ENCODE results near the gene ORC1. TPM values are rescaled to one million over a fixed set of nuclear protein-coding genes. Genes with fewer than 3 reads are reported as not detected.

ORC1 gene
- 1 to 10 TPM; 1.1 to 1.3 TPM for total RNA-seq
- 0.94 TPM for polyA plus RNA-seq (2013, experiment 1 of 2)
- polyA plus RNA-seq (2013, experiment 2 of 2): 1.6 TPM
- total RNA-seq: 0.48 to 153 (median 3.3) reads per million in 172 experiments

- POLR2A ChIA-PET: interaction anchor here (0.7 to 3.3 kb wide), 29 partner anchors 9 to 1541 kb away, joined by 3 to 72 read pairs (median 5); partner anchors contain the start of genes BTF3L4, CC2D1B, ECHDC2 and IFT25
- Mint-ChIP-seq H3K27me3 (no peaks in the 10 kb centered on the region), H3K4me1 (ENCODE audit: low read depth) (peaks cover 48% of the 10 kb centered on the region), H3K36me3 (ENCODE audit: low read depth) (peaks cover 47% of the 10 kb centered on the region), H3K9me3 (no peaks in the 10 kb centered on the region), H3K27ac (peak within 1 kb of the TSS; percentile 99), H3K4me3 (peak within 1 kb of the TSS; percentile 98)
- Histone ChIP-seq H3K4me1 (ENCODE audit: insufficient read depth, low read length) (peaks cover 13% of the 10 kb centered on the region), H3K27me3 (ENCODE audit: control insufficient read depth in 1 of 2, insufficient read depth in 2 of 2, low read length in 2 of 2) (no peaks in the 10 kb centered on the region), H3K9me3 (ENCODE audit: control insufficient read depth in 1 of 2, insufficient read depth in 1 of 2, low read length in 2 of 2) (no peaks in the 10 kb centered on the region), H3K36me3 (ENCODE audit: insufficient read depth, low read length) (peaks cover 28% of the 10 kb centered on the region), H3K4me3 (ENCODE audit: low read length) (peak within 1 kb of the TSS; percentile 62), H3K27ac (ENCODE audit: low read depth in 1 of 2, low read length in 2 of 2) (peak within 1 kb of the TSS; percentile 88 to 89)
- TF ChIP-seq CTCF (IDR thresholded peaks at IDR 0.05): peak; percentile 34
- ATAC-seq (ENCODE audit: poor library complexity): peak; percentile 89
- peak; percentile 94 to 100 (median 97) for DNase-seq
- CTCF ChIA-PET: interaction anchor here (0.7 to 3.1 kb wide), 11 partner anchors 14 to 371 kb away, joined by 3 to 35 read pairs (median 5); partner anchors contain the start of genes CC2D1B, KTI12, SHISAL2A and TUT4
- intact Hi-C loops (cut with DNase I, micrococcal nuclease): loop anchor here (1.0 to 10.0 kb wide), 7 partner anchors 14 to 520 kb away; partner anchors contain the start of genes BTF3L4 (in 1 of the 2), ECHDC2 (in 1 of the 2), SCP2 (in 1 of the 2) and TXNDC12 (in 1 of the 2)
These were observed at the start of gene ORC1, which contains the start of gene PRPF38A for GRCh38 chr1:52404116-52404974. ORC1 (minus strand) TSS chr1:52404423; CDS start chr1:52402223, 2,200 bp downstream. PRPF38A (plus strand) TSS chr1:52404602; CDS start chr1:52404750, 148 bp downstream.

DNA sequence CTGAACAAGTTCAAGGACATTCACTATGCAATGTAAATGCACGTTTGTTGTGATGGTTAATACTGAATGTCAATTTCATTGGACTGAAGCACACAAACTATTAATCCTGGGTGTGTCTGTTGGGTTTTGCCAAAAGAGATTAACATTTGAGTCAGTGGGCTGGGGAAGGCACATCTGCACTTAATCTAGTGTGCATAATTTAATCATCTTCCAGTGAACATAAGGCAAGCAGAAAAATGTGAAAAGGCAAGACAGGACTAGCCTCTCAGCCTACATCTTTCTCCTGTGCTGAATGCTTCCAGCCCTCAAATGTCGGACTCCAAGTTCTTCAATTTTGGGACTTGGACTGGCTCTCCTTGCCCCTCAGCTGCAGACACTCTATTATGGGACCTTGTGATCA lies 40.2 kb upstream of the ORC1 start:
- peaks cover 80% of the 10 kb centered on the region for H3K36me3 Mint-ChIP-seq (ENCODE audit: low read depth)
- ATAC-seq (ENCODE audit: poor library complexity) (no peak), DNase-seq (no peak)
- H3K27me3 Mint-ChIP-seq: no peaks in the 10 kb centered on the region
- no peaks in the 10 kb centered on the region for H3K9me3 Mint-ChIP-seq
- CTCF ChIA-PET: no interaction called here
- H3K9me3 ChIP-seq (ENCODE audit: control insufficient read depth in 1 of 2, insufficient read depth in 1 of 2, low read length in 2 of 2): no peaks in the 10 kb centered on the region
- no peak overlapping the region for H3K4me3 Mint-ChIP-seq
- H3K27me3 ChIP-seq (ENCODE audit: control insufficient read depth in 1 of 2, insufficient read depth in 2 of 2, low read length in 2 of 2): no peaks in the 10 kb centered on the region
- POLR2A ChIA-PET: no interaction called here
- no peak overlapping the region for H3K27ac ChIP-seq (ENCODE audit: low read depth in 1 of 2, low read length in 2 of 2)
- peaks cover 58% of the 10 kb centered on the region for H3K36me3 ChIP-seq (ENCODE audit: insufficient read depth, low read length)
- H3K4me3 ChIP-seq (ENCODE audit: low read length): no peak overlapping the region
- no peak for TF ChIP-seq CTCF (IDR thresholded peaks at IDR 0.05)
- intact Hi-C loops (cut with DNase I, micrococcal nuclease): no loop called here
- no peaks in the 10 kb centered on the region for H3K4me1 ChIP-seq (ENCODE audit: insufficient read depth, low read length)
- no peak overlapping the region for H3K27ac Mint-ChIP-seq
- H3K4me1 Mint-ChIP-seq (ENCODE audit: low read depth): peaks cover 4% of the 10 kb centered on the region

DNA sequence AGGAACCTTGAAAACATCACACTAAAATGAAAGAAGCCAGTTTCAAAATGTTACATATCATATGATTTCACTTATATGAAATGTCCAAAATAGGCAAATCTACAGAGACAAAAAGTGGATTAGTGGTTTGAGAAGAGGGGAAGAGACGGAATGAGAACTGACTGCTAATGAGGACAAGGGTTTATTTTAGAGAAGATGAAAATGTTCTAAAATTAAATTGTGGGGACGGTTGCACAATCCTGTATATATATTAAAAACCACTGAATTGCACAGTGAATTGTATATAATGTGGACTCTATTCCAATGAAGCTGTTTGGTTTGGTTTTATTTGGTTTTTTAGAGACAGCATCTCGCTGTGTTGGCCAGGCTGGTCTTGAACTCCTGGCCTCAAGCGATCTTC lies 35.8 kb upstream of the ORC1 start:
- no peak for DNase-seq
- Mint-ChIP-seq H3K9me3 (no peaks in the 10 kb centered on the region), H3K36me3 (ENCODE audit: low read depth) (peaks cover 83% of the 10 kb centered on the region), H3K4me1 (ENCODE audit: low read depth) (peaks cover 4% of the 10 kb centered on the region), H3K27me3 (no peaks in the 10 kb centered on the region), H3K4me3 (no peak overlapping the region), H3K27ac (no peak overlapping the region)
- Histone ChIP-seq H3K9me3 (ENCODE audit: control insufficient read depth in 1 of 2, insufficient read depth in 1 of 2, low read length in 2 of 2) (no peaks in the 10 kb centered on the region), H3K27ac (ENCODE audit: low read depth in 1 of 2, low read length in 2 of 2) (no peak overlapping the region), H3K4me1 (ENCODE audit: insufficient read depth, low read length) (no peaks in the 10 kb centered on the region), H3K27me3 (ENCODE audit: control insufficient read depth in 1 of 2, insufficient read depth in 2 of 2, low read length in 2 of 2) (no peaks in the 10 kb centered on the region), H3K4me3 (ENCODE audit: low read length) (no peak overlapping the region), H3K36me3 (ENCODE audit: insufficient read depth, low read length) (peaks cover 71% of the 10 kb centered on the region)
- intact Hi-C loops (cut with DNase I, micrococcal nuclease): no loop called here
- TF ChIP-seq CTCF (IDR thresholded peaks at IDR 0.05): no peak
- POLR2A ChIA-PET: interaction anchor here (2.4 kb wide), 1 partner anchor 16 kb away, joined by 7 read pairs; no protein-coding TSS in a partner anchor
- CTCF ChIA-PET: no interaction called here
- ATAC-seq (ENCODE audit: poor library complexity): no peak

Measured in CD4-positive, alpha-beta T cell (primary cell).